ENCODE data around the gene ZNF808.
"Not testable (repeated sequence)": the region's sequence is repeated elsewhere in the genome, so short reads cannot be mapped to it uniquely, and the experiment has no call there.

The ZNF808 gene

GRCh38 chr19:52527134-52527955 lies at the start of gene ZNF808:
ZNF808 (plus strand) TSS chr19:52527668; CDS start chr19:52543285, 15,617 bp downstream.
- peak; percentile 80 for DNase-seq (ENCODE audit: low read depth)

GRCh38 chr19:52484111-52484743 lies 43.2 kb upstream of the ZNF808 start:
- not testable (repeated sequence) for DNase-seq (ENCODE audit: low read depth)

GRCh38 chr19:52485064-52485463 lies 42.4 kb upstream of the ZNF808 start:
- not testable (repeated sequence) for DNase-seq (ENCODE audit: low read depth)

GRCh38 chr19:52485561-52486240 lies 41.8 kb upstream of the ZNF808 start:
- not testable (repeated sequence) for DNase-seq (ENCODE audit: low read depth)

GRCh38 chr19:52492201-52492993 lies 35.1 kb upstream of the ZNF808 start:
- no peak for DNase-seq (ENCODE audit: low read depth)

- DNase-seq (ENCODE audit: low read depth) = no peak
Measured at GRCh38 chr19:52492994-52493470, 34.4 kb upstream of the ZNF808 start.

GRCh38 chr19:52494518-52494917 lies 33.0 kb upstream of the ZNF808 start:
- no peak for DNase-seq (ENCODE audit: low read depth)

GRCh38 chr19:52498571-52498970 lies 28.9 kb upstream of the ZNF808 start:
- no peak for DNase-seq (ENCODE audit: low read depth)

GRCh38 chr19:52500474-52500873 lies 27.0 kb upstream of the ZNF808 start:
- DNase-seq (ENCODE audit: low read depth) = not testable (repeated sequence)

GRCh38 chr19:52500991-52501390 lies 26.5 kb upstream of the ZNF808 start:
- not testable (repeated sequence) for DNase-seq (ENCODE audit: low read depth)

- DNase-seq (ENCODE audit: low read depth) = no peak
Measured at GRCh38 chr19:52507266-52507665, 20.2 kb upstream of the ZNF808 start.

- DNase-seq (ENCODE audit: low read depth) = no peak
Measured at GRCh38 chr19:52516191-52516590, 11.3 kb upstream of the ZNF808 start.

GRCh38 chr19:52518646-52519045 lies 8.8 kb upstream of the ZNF808 start:
- DNase-seq (ENCODE audit: low read depth) = no peak

- not testable (repeated sequence) for DNase-seq (ENCODE audit: low read depth)
Measured at GRCh38 chr19:52519175-52519574, 8.3 kb upstream of the ZNF808 start.

GRCh38 chr19:52520013-52520412 lies 7.5 kb upstream of the ZNF808 start:
- DNase-seq (ENCODE audit: low read depth) = no peak

GRCh38 chr19:52522551-52522950 lies 4.9 kb upstream of the ZNF808 start:
- DNase-seq (ENCODE audit: low read depth) = no peak

GRCh38 chr19:52524086-52524485 lies 3.4 kb upstream of the ZNF808 start:
- no peak for DNase-seq (ENCODE audit: low read depth)

- no peak for DNase-seq (ENCODE audit: low read depth)
Measured at GRCh38 chr19:52527956-52528351, 486 bp downstream of the ZNF808 start.

GRCh38 chr19:52532480-52532879 lies 5.0 kb downstream of the ZNF808 start:
- DNase-seq (ENCODE audit: low read depth) = no peak

GRCh38 chr19:52533901-52534300 lies 6.4 kb downstream of the ZNF808 start:
- no peak for DNase-seq (ENCODE audit: low read depth)

- DNase-seq (ENCODE audit: low read depth) = not testable (repeated sequence)
Measured at GRCh38 chr19:52535385-52535770, 7.9 kb downstream of the ZNF808 start.

Data from stromal cell of bone marrow (primary cell).